NCI-H128 (cell line): ENCODE measurements around the gene DOCK4.

ENCODE experiments used
- DNase-seq: peaks from one replicate; lab custom pipeline; 2025; ENCODE audit not compliant: unreplicated experiment; lab: John Stamatoyannopoulos, UW

Gene DOCK4

GRCh38 chr7:111836592-111836991 lies 369.6 kb downstream of the DOCK4 start:
- DNase-seq: no peak

DNA sequence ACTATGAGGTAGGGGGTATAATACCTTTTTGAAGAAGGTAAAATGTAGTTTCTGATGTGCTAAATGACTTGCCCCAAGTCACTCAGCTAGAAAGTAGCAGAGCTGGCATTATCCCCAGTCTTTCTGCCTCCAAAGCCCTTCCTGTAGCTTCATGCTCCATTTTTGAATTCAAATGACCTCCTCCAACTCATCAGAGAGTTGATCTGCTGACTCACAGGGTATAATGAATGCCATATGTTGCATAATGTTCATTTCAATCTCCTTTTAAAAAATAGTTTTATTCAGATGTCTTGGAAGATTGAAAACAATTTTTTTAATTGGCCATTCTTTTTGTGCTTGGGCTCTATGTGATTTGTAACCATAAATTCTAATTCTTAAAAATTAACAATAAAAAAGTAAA lies 371.1 kb downstream of the DOCK4 start:
- DNase-seq: no peak

- DNase-seq: no peak
Observed at GRCh38 chr7:111834367-111834766, 371.8 kb downstream of the DOCK4 start.

DNA sequence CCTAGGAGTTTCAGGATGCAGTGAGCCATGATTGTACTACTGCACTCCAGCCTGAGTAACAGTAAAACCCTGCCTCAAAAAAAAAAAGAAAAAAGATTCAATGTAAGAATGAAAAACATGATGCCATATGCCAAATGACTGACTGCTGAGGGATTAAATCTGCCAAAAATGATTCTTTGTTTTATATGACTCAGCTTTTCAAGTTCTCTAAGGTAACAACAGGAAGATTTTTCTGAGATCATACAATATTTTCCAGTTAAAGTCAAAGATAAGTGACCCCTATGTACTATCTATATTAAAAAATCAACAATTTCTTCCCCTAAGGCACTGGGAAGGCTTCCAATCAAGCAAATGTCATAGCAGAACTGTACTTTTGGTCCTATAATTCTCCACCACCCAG lies 372.7 kb downstream of the DOCK4 start:
- DNase-seq: no peak

GRCh38 chr7:111832174-111832573 lies 374.0 kb downstream of the DOCK4 start:
- DNase-seq: no peak

- no peak for DNase-seq
Observed at GRCh38 chr7:111829221-111829620, 377.0 kb downstream of the DOCK4 start.

DNA sequence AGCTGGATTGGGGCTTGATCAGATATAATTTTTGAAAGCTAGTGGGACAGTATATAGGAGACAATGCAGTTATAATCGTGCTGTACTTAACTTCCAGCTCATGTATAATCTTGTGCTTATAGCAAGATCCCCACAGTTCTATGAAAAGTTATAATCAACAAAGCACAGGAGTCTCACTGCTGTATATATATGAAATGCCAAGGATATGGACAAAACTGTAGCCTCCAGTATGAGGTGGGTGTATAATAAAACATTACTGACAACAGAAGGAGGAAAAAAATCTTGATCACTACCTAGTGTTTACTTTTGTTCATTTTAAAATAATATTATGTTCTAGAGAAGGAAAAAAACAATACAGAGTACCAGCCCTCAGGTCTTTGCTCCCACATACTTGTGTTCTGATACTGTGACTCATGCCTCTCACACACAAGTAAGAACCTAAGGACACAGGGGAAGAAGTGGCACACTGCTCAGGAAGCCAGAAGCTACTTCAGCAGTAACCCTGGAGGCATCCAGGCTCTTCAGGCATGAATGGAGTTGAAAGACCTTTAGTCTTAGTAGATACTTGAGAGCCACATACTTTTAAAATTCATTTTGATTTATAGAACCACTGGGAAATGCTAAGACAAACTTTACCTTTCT lies 378.2 kb downstream of the DOCK4 start:
- no peak for DNase-seq

DNA sequence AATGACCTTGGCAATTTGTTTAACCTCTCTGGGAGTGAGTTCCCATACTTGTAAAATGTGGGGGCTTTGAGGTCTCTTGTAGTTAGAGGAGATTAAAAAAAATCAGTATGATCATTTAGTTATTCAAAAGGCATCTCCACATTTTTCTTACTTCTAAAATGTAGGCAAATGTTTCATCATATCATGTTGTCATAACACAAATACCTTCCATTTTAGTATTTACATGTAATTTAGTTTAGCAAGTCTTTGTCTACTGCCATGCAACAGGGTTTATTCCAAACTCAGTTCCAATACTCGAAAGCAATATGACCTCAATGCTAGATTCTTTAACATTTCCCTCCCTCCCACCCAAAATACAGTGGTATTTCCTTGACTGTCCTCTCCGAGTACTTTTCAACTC lies 381.2 kb downstream of the DOCK4 start:
- no peak for DNase-seq

GRCh38 chr7:111823826-111824225 lies 382.4 kb downstream of the DOCK4 start:
- DNase-seq: no peak

- DNase-seq: no peak
Observed at GRCh38 chr7:111821046-111821445, 385.2 kb downstream of the DOCK4 start.

DNA sequence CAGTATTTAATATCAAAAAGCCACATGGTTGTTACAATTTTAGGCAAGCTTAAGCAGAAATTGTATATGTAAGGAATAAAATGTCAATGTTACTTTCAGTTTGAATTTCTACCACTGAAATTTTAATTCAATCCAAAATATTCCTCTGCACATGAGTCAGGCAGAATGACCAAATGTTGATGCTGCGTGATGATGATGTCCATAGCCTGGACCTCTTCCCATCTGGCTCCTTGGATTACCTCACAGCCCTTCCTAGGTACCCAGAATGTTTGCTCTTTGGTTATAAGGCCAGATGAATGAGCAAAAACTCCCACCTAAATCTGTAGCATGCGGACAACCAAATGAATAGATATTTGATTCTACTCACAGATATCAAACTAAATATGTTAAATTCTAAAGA lies 385.6 kb downstream of the DOCK4 start:
- no peak for DNase-seq

GRCh38 chr7:111820121-111820520 lies 386.1 kb downstream of the DOCK4 start:
- no peak for DNase-seq

GRCh38 chr7:111815354-111815753 lies 390.8 kb downstream of the DOCK4 start:
- DNase-seq: no peak

DNA sequence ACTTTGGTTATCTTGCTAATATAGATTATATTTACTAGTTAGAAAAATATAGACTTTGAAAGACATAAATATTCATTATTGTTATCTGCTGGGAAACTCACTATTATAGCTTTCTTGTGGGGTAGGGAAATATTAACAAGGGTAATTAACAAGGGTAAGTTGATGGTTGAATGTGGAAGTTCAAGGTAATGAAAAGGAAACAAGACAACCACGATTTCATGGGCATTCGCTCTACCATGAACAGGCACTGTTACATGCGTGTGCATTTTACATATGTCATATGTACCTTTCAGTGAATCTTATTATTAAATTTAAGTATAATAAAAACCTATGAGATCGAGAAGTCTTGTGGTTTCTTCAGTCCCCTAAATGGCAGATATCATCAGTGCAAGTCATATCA lies 392.9 kb downstream of the DOCK4 start:
- DNase-seq: no peak

- no peak for DNase-seq
Observed at GRCh38 chr7:111806232-111806631, 400.0 kb downstream of the DOCK4 start.

- no peak for DNase-seq
Observed at GRCh38 chr7:111803015-111803758, 403.0 kb downstream of the DOCK4 start.

GRCh38 chr7:111802194-111802772 lies 403.9 kb downstream of the DOCK4 start:
- DNase-seq: no peak

- DNase-seq: no peak
Observed at GRCh38 chr7:111801277-111801676, 404.9 kb downstream of the DOCK4 start.

DNA sequence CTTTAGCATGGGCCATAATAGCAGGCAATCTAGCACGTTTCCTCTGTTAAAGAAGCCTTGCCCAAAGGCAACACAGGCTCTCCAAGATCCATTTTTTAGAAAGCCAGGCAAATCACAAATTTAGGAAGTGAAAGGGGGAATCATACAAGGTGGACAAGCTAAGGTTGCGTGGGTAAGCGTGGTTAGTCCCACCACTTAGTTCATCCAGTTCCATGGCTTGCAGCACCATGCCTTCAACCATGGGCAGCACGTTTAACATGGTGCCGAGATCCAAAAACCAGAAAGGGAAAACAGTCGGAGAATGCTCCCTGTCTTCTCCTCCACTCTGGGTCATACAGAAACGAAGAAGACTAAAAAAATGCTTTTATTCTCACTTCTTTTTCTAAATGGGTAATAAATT lies 409.5 kb downstream of the DOCK4 start:
- no peak for DNase-seq

- DNase-seq: no peak
Observed at GRCh38 chr7:111789870-111790269, 416.3 kb downstream of the DOCK4 start.

- DNase-seq: no peak
Observed at GRCh38 chr7:111789048-111789320, 417.2 kb downstream of the DOCK4 start.

- no peak for DNase-seq
Observed at GRCh38 chr7:111788286-111789047, 417.7 kb downstream of the DOCK4 start.
